ENCODE data around the gene MINDY3.

The MINDY3 gene

DNA sequence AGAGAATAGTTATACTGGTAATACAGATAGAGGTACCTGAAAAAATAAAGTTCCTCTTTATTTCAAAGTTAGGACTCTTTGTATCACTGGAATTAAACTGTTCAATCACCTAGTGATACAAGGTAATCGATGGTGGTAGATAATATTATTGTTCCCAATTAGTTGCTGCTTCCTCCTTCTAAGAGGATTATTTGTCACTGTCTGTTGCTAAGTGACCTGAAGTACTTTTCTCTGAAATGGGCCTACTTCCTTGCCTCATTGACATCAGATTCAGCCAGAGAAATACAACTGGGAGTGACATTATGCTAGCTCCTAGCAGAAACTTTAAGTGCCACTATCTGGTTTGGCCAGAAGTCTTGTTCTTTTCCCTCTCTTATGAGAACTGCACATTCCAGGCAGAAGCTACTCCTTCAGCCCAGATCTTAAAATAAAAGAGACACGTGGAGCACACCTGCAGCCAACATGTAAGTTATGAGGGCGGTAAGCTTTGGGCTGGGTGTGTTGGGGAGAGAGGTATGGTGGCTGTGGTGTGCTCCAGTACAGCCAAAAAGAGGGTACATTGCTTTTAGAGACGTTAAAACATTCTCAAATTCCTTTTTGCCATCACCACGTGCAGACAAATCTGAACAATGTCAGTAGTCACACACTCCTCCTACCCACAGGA is 54.8 kb downstream of the MINDY3 start:
- no peak for DNase-seq (ENCODE audit: low read depth in 2 of 2)

DNA sequence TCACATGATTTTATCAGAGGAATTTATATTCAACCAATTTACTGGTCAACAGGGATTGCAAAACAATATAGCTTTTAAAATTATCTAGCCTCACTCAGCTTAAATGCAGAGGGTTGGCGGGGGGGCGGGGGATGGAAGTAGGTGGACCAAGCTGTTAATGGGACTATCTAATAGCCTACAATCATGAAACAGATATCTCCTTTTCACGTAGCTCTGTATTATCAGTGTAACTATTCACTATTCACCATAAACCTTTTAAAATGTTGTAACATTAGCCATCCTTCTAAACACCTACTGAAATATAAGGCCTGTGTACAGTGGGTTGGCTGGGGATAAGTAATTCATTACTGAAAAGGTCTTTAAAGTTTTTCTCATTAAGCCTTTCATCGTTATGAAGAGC is 56.2 kb downstream of the MINDY3 start:
- DNase-seq (ENCODE audit: low read depth in 2 of 2): no peak

DNA sequence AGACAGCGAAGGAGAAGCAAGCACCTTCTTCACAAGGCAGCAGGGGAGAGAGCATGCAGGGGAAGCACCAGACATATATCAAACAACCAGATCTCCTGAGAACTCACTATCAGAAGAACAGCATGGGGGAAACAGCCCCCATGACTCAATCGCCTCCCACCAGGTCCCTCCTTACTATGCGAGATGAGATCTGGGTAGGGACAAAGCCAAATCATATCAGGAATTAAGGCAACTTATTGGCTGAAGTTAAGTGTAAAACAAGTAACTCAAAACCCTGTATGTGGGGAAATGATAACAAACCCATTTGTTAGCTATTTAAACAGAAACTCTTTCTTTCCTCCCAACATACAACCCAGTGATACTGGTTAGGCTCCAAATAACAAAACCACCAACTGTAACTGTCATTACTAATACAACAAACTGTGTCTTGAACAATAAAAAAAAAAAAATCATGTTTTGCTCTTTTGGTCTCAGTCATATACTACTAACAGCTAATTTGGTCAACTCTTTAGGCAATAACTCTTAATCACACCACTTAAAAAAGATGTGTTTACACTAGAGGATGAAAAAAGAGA is 57.8 kb downstream of the MINDY3 start:
- no peak for DNase-seq (ENCODE audit: low read depth in 2 of 2)

DNA sequence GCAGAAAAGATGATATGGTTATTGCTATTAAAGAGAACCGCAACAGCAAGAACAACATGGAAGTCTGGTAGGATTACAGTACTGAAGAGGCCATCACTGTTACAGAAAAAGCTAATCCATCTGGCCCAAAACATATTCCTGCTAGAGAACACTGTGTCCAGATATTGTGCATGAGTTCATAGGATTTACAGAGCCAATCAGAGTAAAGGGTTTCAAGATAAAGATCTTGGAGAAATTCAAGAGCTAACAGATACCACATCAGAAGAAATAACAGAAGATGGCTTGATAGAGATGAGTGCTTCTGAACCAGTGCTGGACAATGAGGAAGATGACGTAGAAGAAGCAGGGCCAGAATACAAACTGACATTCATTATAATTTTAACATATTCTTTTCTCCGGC is 58.7 kb downstream of the MINDY3 start:
- DNase-seq (ENCODE audit: low read depth in 2 of 2): no peak

DNA sequence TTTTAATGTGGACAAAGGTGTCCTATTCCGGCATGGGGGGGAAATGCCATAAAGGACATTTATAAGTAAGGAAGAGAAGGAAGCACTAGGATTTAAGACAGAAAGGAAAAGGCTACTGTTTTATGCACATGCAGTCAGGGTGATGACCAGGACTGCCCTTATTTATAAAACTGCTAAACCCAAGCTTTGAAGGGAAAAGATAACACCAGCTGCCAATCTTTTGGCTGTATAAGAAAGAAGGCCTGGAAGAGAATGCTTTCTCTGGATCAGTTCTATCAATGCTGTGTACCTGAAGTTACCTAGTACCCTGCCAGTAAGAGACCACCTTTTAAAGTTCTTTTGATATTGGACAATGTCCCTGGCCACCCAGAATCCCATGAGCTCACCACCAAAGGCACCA is 59.2 kb downstream of the MINDY3 start:
- DNase-seq (ENCODE audit: low read depth in 2 of 2): no peak

DNA sequence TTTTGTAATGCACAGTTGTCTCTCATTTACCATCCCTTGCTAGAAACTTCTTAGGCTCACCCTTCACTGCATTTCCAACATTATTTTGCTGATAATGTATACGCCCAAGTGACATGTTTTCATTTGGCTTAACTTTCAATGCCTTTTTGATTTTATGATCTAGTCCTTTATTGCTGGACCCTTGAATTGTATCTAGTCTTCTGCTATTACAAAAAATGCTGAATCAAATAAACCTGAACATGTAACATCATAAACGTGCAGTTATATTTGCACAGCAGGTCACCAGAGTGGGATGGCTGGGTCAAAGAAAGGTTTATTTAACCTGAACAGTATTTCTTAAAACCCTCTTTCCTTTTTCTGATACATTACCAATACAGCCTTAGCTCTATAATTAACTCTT is 63.0 kb downstream of the MINDY3 start:
- no peak for DNase-seq (ENCODE audit: low read depth in 2 of 2)

DNA sequence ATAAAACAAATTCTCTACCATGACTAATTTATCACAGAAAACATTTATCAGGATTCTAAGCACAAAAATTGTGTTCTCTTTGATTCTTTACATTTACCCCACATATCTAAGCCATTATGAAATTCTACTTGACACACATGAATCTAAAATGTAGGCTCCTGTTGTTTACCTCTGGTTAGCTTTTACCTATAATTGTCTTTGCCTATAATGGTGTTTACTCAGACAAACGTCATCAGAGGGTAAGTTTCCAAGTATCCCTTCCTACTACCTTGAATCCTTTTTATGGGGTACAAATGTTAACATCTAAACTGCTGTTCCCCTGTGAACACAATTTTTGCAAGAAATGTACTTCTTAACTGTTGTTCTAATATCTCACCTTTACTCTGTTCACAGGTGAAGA is 63.5 kb downstream of the MINDY3 start:
- DNase-seq (ENCODE audit: low read depth in 2 of 2): no peak

DNA sequence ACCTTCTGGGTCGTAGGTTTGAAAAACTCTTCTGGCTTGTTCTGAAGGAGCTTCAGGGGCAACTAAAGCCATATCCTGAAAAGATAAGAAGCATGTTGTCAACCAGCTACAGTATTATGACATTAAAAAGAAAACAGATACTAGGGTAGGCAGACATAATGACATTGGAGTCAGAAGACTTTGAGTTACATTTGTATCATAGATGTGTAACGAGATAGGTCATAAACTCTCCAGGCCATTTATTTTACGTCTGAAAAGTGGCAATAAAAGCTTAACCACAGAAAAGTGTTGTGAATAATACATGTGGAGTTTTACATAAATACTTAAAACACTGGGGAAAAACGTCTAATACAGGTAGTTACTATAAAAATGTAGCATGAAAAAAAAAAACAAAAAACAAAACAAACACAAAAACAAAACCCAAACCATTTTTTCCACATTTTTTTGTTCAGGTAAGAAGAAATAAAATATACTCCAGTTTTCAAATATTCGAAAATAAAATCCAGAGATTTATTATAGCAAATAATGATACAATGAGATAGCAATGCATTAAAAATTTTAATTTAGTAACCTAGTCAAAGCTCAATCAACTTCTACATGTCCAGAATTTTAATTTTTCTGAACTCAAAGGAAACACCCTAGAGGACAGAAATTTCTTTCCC is 64.1 kb downstream of the MINDY3 start:
- DNase-seq (ENCODE audit: low read depth in 2 of 2): no peak

DNA sequence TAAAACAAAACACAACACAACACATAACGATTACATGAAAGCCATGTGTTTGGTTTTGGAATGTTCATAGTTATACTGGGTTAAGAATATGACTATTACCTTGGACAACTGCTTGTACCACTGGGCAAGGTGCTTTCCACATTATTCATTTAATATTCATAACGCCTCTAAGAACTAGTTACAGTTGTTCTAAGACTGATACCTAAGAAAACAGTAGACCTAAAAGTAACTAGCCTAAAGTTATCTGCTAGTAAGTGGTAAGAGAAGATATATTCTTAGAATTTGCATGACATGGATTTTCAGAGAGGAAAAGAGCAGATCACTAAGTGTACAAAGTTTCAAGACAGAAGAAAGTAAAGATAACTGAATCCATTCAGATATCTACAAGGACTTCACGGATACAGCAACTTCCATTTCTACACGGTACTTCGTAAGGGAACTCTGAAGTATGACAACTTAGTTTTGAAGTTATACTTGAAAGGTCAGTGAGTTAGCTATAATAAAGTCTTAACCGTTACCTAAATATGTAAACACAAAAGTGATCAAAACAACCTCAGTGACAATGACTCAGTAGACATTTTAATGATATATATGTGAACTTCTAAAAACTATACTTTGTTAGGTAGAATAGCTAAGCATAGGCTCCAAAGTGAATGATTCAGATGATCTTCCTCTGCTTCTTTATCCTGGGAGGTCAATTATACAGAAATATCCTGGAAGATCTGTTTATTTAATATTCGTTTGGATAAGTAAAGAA is 65.1 kb downstream of the MINDY3 start:
- no peak for DNase-seq (ENCODE audit: low read depth in 2 of 2)

DNA sequence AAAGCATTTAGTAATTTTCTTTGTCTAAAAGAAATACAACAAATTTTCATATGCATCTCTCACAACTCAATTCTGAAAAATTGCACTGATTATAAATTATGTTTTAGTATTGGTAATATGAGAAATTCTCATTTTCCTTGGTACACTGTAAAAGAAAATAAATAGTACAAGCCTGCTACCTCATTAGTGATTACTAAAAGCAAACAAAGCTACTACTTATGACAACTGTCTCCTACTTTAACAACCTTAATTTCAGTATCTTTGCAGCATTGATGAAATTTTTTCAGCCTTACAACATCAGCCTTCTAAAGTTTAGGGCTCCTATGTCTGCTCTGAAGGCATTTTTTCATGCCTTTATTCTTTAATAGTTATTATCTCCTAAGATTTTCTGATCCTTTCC is 65.7 kb downstream of the MINDY3 start:
- DNase-seq (ENCODE audit: low read depth in 2 of 2): no peak

DNA sequence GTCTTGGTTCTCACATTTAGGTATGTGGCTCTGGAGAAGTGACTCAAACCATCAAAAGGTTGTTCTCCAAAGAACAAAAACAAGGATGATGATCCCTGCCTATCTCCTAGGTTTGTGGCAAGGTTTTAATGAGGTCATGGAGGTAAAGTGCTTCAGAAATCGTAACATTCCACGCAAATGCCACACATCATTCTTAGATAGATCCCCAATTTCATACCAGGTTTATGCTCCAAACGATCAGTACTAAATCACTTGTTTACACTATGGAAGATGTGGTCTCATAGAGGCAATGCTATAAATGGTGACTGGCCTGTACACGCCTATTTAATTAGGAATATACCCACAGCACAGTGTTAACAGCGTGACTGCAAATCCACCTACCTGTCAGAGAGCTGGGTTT is 66.6 kb downstream of the MINDY3 start:
- DNase-seq (ENCODE audit: low read depth in 2 of 2): no peak

DNA sequence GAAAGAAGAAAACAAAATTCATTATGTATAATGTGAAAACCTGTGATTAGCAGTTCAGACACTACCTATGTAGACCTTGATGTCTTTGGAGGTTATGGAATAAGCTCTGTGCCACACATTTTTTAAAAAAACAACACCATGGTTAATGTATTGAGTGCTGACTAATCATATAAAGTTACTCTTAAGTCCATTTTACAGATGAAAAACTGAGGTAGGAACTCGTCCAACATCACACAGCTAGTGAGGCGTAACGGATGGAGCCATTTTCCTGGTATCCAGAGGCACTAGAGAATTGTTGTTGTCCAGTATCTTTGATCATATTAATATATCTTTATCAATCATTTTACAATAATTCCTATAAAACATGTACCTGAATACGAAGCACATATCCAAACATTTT is 67.5 kb downstream of the MINDY3 start:
- no peak for DNase-seq (ENCODE audit: low read depth in 2 of 2)

DNA sequence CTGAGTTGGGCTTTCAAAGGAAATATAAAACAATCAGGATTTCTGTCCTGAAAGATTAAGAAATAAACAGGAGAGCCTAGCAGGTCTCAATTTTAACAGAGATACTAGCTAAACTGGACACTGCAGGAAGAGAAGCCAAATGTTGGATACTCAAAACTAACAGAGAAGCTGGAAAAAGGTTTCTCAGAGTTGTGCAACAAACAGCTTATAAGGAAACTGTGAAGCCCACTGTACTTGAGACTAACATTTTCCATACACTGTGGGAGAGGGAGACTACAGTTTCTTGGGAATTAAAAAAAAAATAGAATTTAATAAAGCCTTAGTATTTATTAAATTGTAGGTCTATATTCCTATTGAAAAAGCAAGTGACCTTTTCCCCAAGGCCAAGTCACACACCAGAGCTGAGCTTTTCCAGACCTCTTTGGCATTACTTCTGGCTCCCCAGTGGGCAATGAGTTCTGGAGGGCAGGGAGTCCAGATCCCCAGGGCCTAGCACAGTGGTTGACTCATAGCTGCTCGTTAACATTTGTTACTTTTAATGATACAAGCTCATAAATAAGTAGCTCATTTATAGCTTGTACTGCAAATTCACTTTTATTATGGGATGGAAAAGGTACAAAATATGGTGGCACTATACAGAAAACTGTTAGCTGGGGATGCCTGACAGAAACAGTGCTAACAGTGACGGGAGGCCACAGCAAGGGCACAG is 68.3 kb downstream of the MINDY3 start:
- DNase-seq (ENCODE audit: low read depth in 2 of 2): no peak

DNA sequence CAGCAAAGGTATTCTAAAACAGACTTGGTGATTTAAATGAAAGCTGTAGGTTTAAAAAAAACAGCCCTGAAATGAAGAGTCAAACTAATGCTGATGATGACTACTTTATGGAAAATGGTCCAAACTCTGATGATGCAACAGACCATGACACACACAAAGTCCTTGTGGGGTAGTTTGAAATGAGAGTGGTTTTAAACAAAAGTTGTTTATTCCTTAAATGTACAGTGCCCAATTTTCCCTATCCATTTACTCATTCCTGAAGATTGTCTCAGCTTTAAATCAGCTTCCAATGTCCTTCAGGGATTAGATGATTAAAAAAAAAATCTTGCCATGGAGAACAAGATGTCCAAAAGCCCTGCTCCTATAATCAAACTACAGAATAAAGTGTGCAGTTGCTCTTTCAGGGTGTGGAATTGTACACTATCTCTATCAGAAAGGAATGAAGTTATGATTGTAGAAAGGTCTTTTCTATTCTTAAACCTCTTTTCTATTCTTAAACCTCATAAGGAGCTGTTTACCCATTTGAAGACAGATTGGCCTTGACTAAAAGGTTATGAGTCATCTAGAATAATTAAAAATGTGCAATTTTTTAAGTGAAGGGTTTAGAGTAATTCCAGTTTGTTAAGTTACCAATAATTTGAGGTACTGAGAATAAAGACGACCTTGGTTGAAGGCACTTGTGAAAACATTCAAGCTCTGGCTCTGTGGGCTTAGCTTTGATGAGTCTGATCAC is 70.3 kb downstream of the MINDY3 start:
- DNase-seq (ENCODE audit: low read depth in 2 of 2): no peak

DNA sequence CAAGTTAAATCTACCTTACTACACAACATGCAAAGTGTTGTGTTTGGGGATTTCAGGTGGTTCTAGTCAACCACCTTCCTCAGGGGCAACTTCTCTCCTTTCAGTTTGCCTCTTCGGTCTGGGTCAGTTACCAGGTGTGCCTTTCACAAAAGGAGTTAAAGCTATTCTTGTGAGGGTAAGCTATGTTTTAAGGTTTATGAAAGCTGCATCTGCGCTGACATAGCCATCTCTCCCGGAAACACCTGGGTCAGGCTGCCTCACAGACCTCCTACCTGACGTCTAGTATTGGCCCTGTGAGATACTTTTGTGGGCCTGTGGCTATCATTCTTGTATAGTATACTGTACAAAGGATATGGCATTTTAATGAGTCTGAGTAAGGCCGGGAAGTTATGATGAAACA is 72.9 kb downstream of the MINDY3 start:
- DNase-seq (ENCODE audit: low read depth in 2 of 2): no peak

DNA sequence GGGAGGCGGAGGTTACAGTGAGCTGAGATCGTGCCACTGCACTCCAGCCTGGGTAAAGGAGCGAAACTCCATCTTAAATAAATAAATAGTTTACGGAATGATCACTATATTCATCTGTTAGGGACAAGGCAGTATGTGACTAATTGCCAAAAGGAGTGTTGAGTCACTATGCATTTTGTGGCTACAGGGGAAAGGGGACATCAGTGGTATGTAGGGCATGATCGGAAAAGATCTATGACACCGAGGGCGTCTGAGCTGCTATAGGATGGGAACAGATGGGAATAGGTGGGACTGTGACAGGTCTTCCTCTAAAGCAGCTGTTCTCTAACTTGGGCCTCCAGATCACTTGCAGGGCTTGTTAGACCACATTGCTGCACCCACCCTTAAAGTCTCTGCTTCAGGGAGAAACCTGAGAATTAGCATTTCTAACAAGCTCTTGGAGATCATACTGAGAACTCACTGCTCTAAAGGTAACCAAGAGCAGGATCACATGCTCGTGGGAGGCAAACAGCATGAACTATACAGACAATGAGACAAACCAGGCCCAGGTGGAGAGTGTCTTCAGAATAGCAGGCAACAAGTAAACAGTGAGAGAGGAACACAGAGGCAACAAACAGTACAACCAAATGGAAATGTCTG is 75.5 kb downstream of the MINDY3 start:
- DNase-seq (ENCODE audit: low read depth in 2 of 2): no peak

DNA sequence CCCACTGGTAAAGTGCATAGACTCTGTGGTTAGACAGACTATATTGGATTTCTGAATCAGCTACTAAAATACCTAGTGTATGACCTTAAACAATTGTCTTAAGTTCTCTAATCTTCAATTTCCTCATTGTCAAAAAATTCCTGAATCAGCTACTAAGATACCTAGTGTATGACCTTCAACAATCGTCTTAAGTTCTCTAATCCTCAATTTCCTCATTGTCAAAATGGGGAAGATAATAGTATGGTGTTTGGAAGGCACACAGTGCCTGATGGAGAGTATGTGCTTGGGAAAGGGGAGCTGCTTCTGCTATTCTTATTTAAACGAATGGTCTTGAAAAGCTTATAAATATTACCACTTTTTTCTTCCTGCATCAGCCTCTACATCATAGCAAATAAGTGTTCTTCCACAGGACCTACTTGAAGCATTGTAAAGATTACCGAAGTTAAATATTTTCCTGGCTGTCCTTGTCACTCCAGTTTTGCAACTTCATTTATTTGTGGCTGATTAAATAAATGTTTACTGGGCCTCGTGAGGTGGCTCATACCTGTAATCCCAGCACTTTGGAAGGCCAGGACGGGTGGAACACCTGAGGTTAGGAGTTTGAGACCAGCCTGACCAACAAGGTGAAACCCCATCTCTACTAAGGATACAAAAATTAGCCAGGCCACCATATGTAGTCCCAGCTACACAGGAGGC is 76.2 kb downstream of the MINDY3 start:
- no peak for DNase-seq (ENCODE audit: low read depth in 2 of 2)

DNA sequence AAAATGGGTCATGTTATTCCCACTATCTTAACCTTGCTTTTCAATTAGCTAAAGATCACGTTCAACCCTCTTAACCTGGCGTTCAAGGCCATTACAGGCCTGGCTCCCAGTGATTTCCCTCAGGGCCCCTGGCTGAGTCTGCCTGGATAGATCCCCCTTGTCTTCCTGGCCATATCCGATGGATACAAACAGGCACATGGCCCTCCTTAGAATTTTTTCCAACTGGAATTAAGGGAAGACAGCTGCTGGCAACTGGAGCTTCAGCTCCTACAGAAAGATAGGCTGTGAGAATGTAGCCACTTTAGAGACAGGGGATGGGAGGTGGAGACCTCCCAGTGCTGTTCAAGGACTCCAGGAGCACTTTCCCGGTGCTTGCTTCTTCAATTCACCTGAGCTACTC is 77.5 kb downstream of the MINDY3 start:
- no peak for DNase-seq (ENCODE audit: low read depth in 2 of 2)

DNA sequence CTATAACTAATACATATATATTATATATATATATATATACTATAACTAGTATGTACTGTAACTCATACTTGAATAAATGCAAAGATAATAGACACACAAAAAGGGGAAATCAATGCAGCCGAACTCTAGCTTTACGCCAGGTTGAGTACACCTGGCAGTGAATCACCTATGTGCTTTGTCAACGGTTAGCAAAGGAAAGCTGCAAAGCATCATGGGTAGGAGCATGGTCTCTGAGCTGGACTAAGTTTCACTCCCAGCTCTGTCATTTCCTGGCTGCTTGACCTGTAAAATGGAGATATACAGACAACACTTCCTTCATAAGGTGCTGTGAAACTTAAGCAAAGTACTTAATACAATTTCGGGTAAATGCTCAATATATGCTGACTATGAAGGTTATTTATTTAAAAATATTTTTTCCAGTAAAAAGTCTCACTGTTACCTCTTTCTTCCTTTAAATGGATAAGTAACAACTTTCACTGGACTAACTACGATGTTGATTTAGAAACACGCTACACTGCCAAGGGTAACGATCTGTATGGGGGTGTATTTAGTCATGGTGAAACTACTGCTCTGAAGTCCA is 78.8 kb downstream of the MINDY3 start:
- DNase-seq (ENCODE audit: low read depth in 2 of 2): no peak
